Testis (tissue), 3 donors: Measurements from ENCODE around the gene P2RY6. TPM values are rescaled to one million over a fixed set of nuclear protein-coding genes. Genes with fewer than 3 reads are reported as not detected.

Experiments used
- DNase-seq: peaks from one replicate; pipeline ENCODE4 v3.0.0-alpha.2; 2019
- H3K27ac ChIP-seq, 2 donors: fragments of 200-600 bp; sonication (generic); one replicate each; pipeline ENCODE4 v1.5.1; 2019
- H3K27me3 ChIP-seq: fragments of 200-600 bp; sonication (generic); one replicate; pipeline ENCODE4 v1.5.1; 2019
- H3K36me3 ChIP-seq: fragments of 200-600 bp; sonication (generic); one replicate; pipeline ENCODE4 v1.5.1; 2017; ENCODE audit warnings: low read depth; ENCODE audit errors: missing control alignments
- H3K4me1 ChIP-seq: fragments of 200-600 bp; sonication (generic); one replicate; pipeline ENCODE4 v1.5.1; 2019
- H3K4me3 ChIP-seq, 2 donors: fragments of 200-600 bp; sonication (generic); one replicate each; pipeline ENCODE4 v1.5.1; 2017 to 2019
- H3K9me3 ChIP-seq: fragments of 200-600 bp; sonication (generic); one replicate; pipeline ENCODE4 v1.5.1; 2017
- CTCF ChIP-seq, 3 experiments: fragments of 450-650 bp in 2 of 3; fragments of 200-600 bp in 1 of 3; sonication (generic) in 1 of 3; IDR thresholded peaks; one replicate each; pipeline ENCODE4 v1.5.1; 2016 to 2019; ENCODE audit warnings: antibody characterized with exemption in 3 of 3, mild to moderate bottlenecking in 2 of 3, moderate library complexity in 1 of 3
- POLR2A ChIP-seq: fragments of 450-650 bp; IDR thresholded peaks from one replicate; pipeline ENCODE4 v1.6.1; 2017; ENCODE audit warnings: antibody characterized with exemption, mild to moderate bottlenecking, moderate library complexity
- WGBS, 2 donors: methylation state at CpG; one replicate each; pipeline ENCODE4 v1.1.5; 2018; 5-methylcytosine and 5-hydroxymethylcytosine counted together
- intact Hi-C: fragments of 100-400 bp; cut with DNase I; formaldehyde crosslinking; loops from one replicate; pipeline ENCODE4 v1.15.1; 2023; ENCODE audit warnings: low total_unique reads
- polyA plus RNA-seq: library from polyadenylated mRNA; stranded (reverse); fragments of 350-450 nt; fragmentation: Illumina TruSeq; extraction: RNeasy Lipid Tissue Mini Kit (QIAGEN cat#74804); gene quantifications from one replicate; pipeline ENCODE4 v1.2.3, GENCODE V29; 2014; ENCODE audit warnings: low read depth, low replicate concordance; ENCODE audit not compliant: insufficient read depth
- total RNA-seq, 2 donors: library from RNA; depleted of rRNA; stranded (reverse); fragments of >200 nt; gene quantifications; one replicate each; pipeline ENCODE4 v1.2.3, GENCODE V29; 2016

Gene P2RY6
- total and polyA plus RNA-seq, 3 donors from 2014 or later, result 0.25 to 2.7 (median 0.47) TPM

- no peaks in the 10 kb centered on the region for H3K4me1 ChIP-seq
- WGBS, 2 donors, result 83 to 89% methylated on average over 56 of the region's 56 CpGs
- no peak for TF ChIP-seq CTCF (IDR thresholded peaks at IDR 0.05)
- TF ChIP-seq POLR2A, result no peak
- H3K27me3 ChIP-seq, result no peaks in the 10 kb centered on the region
- DNase-seq, result no peak
- no peaks in the 10 kb centered on the region for H3K9me3 ChIP-seq
- intact Hi-C loops, result no loop called here
- H3K27ac ChIP-seq, result no peak overlapping the region
- no peaks in the 10 kb centered on the region for H3K36me3 ChIP-seq
- H3K4me3 ChIP-seq, result no peak overlapping the region
These were observed 37.5 kb upstream of the P2RY6 start for GRCh38 chr11:73234471-73235181.

GRCh38 chr11:73235236-73235786 lies 36.8 kb upstream of the P2RY6 start:
- Histone ChIP-seq H3K27ac (no peak overlapping the region), H3K9me3 (no peaks in the 10 kb centered on the region), H3K4me3 (no peak overlapping the region), H3K4me1 (peaks cover 4% of the 10 kb centered on the region), H3K36me3 (no peaks in the 10 kb centered on the region), H3K27me3 (no peaks in the 10 kb centered on the region)
- TF ChIP-seq POLR2A, result no peak
- no peak for TF ChIP-seq CTCF (IDR thresholded peaks at IDR 0.05)
- intact Hi-C loops, result no loop called here
- DNase-seq, result no peak
- 80 to 86% methylated on average over 8 of the region's 8 CpGs for WGBS, 2 donors

GRCh38 chr11:73236205-73236765 lies 35.9 kb upstream of the P2RY6 start:
- Histone ChIP-seq H3K4me1 (peaks cover 4% of the 10 kb centered on the region), H3K9me3 (no peaks in the 10 kb centered on the region), H3K27me3 (no peaks in the 10 kb centered on the region), H3K27ac (no peak overlapping the region), H3K4me3 (no peak overlapping the region), H3K36me3 (no peaks in the 10 kb centered on the region)
- TF ChIP-seq POLR2A, result no peak
- no peak for TF ChIP-seq CTCF (IDR thresholded peaks at IDR 0.05)
- intact Hi-C loops, result no loop called here
- DNase-seq, result no peak
- WGBS, 2 donors, result 80 to 90% methylated on average over 4 of the region's 4 CpGs

- no peaks in the 10 kb centered on the region for H3K9me3 ChIP-seq
- H3K4me1 ChIP-seq, result peaks cover 4% of the 10 kb centered on the region
- WGBS, 2 donors, result 60 to 72% methylated on average over 6 of the region's 6 CpGs
- TF ChIP-seq CTCF (IDR thresholded peaks at IDR 0.05), result peak; percentile 26 to 57 (median 37)
- TF ChIP-seq POLR2A, result no peak
- no peak overlapping the region for H3K27ac ChIP-seq
- no peak overlapping the region for H3K4me3 ChIP-seq
- H3K36me3 ChIP-seq, result no peaks in the 10 kb centered on the region
- intact Hi-C loops, result no loop called here
- H3K27me3 ChIP-seq, result no peaks in the 10 kb centered on the region
- peak; percentile 73 for DNase-seq
These were observed 35.3 kb upstream of the P2RY6 start for GRCh38 chr11:73236854-73237253.
